ENCODE data around the gene ATP2B2. TPM values are rescaled to one million over a fixed set of nuclear protein-coding genes. Genes with fewer than 3 reads are reported as not detected.

The ATP2B2 gene
- total and polyA plus RNA-seq, 10 of the 15 experiments (the other 5 are each of a cell fraction or from before 2014, with no cell fraction given): 0.04 TPM; not detected in 9

DNA sequence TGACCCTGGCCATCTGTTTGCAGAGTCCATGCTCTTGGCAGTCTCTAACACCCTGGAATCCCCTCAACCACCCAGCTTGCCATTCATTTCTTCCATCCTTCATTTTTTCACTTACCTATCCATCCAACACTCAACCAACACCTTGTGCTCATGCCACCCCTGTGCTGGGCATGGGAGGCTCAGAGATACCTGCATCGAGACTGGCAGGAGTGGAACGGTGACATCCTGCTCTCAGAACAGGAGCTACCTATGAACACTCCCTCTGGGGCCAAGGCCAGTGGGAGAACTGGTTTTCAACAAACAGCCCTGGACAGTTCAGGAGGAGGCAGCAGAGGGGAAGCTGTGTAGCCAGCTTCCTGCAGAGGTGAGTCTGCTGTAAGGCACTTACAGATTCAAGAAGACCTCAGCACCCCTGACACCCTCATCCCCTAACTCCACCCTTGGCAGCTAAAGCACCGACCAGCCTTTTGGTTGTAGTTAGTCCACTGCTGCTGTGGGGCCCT is 19.5 kb upstream of the ATP2B2 start (continued):
- TF ChIP-seq, protein P1, sequence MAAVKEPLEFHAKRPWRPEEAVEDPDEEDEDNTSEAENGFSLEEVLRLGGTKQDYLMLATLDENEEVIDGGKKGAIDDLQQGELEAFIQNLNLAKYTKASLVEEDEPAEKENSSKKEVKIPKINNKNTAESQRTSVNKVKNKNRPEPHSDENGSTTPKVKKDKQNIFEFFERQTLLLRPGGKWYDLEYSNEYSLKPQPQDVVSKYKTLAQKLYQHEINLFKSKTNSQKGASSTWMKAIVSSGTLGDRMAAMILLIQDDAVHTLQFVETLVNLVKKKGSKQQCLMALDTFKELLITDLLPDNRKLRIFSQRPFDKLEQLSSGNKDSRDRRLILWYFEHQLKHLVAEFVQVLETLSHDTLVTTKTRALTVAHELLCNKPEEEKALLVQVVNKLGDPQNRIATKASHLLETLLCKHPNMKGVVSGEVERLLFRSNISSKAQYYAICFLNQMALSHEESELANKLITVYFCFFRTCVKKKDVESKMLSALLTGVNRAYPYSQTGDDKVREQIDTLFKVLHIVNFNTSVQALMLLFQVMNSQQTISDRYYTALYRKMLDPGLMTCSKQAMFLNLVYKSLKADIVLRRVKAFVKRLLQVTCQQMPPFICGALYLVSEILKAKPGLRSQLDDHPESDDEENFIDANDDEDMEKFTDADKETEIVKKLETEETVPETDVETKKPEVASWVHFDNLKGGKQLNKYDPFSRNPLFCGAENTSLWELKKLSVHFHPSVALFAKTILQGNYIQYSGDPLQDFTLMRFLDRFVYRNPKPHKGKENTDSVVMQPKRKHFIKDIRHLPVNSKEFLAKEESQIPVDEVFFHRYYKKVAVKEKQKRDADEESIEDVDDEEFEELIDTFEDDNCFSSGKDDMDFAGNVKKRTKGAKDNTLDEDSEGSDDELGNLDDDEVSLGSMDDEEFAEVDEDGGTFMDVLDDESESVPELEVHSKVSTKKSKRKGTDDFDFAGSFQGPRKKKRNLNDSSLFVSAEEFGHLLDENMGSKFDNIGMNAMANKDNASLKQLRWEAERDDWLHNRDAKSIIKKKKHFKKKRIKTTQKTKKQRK (IDR thresholded peaks at IDR 0.05; ENCODE audit: low read depth, low read length): no peak
- TF ChIP-seq SMC3 (IDR thresholded peaks at IDR 0.05; ENCODE audit: borderline replicate concordance, low read length) (no peak), BRCA1 (IDR thresholded peaks at IDR 0.05; ENCODE audit: low read depth, low read length) (no peak), CBFB (IDR thresholded peaks at IDR 0.05; ENCODE audit: low read depth) (no peak), RBBP5 (conservative IDR thresholded peaks at IDR 0.05) (no peak), SMAD1 (IDR thresholded peaks at IDR 0.05; ENCODE audit: low read depth, partially characterized antibody) (no peak), RCOR1 (conservative IDR thresholded peaks at IDR 0.05; ENCODE audit: low read depth, low read length) (no peak), NR2C2 (IDR thresholded peaks at IDR 0.05; ENCODE audit: borderline replicate concordance, control insufficient read depth, insufficient read length, low read depth) (no peak)
- TF ChIP-seq, protein P2, sequence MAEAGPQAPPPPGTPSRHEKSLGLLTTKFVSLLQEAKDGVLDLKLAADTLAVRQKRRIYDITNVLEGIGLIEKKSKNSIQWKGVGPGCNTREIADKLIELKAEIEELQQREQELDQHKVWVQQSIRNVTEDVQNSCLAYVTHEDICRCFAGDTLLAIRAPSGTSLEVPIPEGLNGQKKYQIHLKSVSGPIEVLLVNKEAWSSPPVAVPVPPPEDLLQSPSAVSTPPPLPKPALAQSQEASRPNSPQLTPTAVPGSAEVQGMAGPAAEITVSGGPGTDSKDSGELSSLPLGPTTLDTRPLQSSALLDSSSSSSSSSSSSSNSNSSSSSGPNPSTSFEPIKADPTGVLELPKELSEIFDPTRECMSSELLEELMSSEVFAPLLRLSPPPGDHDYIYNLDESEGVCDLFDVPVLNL (IDR thresholded peaks at IDR 0.05; ENCODE audit: low read depth, low read length): no peak
- TF ChIP-seq, protein P3, sequence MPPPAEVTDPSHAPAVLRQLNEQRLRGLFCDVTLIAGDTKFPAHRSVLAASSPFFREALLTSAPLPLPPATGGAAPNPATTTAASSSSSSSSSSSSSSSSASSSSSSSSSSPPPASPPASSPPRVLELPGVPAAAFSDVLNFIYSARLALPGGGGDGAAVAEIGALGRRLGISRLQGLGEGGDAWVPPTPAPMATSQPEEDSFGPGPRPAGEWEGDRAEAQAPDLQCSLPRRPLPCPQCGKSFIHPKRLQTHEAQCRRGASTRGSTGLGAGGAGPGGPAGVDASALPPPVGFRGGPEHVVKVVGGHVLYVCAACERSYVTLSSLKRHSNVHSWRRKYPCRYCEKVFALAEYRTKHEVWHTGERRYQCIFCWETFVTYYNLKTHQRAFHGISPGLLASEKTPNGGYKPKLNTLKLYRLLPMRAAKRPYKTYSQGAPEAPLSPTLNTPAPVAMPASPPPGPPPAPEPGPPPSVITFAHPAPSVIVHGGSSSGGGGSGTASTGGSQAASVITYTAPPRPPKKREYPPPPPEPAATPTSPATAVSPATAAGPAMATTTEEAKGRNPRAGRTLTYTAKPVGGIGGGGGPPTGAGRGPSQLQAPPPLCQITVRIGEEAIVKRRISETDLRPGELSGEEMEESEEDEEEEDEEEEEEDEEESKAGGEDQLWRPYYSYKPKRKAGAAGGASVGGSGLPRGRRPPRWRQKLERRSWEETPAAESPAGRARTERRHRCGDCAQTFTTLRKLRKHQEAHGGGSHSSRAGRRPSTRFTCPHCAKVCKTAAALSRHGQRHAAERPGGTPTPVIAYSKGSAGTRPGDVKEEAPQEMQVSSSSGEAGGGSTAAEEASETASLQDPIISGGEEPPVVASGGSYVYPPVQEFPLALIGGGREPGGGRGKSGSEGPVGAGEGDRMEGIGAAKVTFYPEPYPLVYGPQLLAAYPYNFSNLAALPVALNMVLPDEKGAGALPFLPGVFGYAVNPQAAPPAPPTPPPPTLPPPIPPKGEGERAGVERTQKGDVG (CRISPR knock-in tag; IDR thresholded peaks at IDR 0.05): no peak
